ENCODE data around the gene LRRC8C. TPM values are rescaled to one million over a fixed set of nuclear protein-coding genes. Genes with fewer than 3 reads are reported as not detected.
A peak's percentile ranks its signal among the peaks of the same experiment; 100 is the strongest.

The LRRC8C gene
- total and polyA plus RNA-seq, 10 of the 15 experiments (the other 5 are each of a cell fraction or from before 2014, with no cell fraction given) = 2.3 to 16.3 (median 10.8) TPM

- TF ChIP-seq FOXM1 (IDR thresholded peaks at IDR 0.05; ENCODE audit: low read depth, low read length) (no peak), ZBED1 (IDR thresholded peaks at IDR 0.05; ENCODE audit: borderline replicate concordance) (no peak), MTA2 (IDR thresholded peaks at IDR 0.05; ENCODE audit: low read depth) (peak; percentile 49; the same call in 1 of the 2 replicates)
Observed at GRCh38 chr1:89632657-89633247, at the start of gene LRRC8C (continued).

- H3K4me2 ChIP-seq (ENCODE audit: control insufficient read depth, insufficient read depth) = no peak overlapping the region
- SMC1A ChIA-PET (ENCODE audit: uncharacterized antibody, unreplicated experiment) = interaction anchor here (1.2 to 2.3 kb wide), 6 partner anchors 8 to 385 kb away, joined by 3 to 9 read pairs (median 4); partner anchors contain the start of gene GBP4
- no peak overlapping the region for H2AFZ ChIP-seq (ENCODE audit: control insufficient read depth, low read depth, low read length)
- no peak for DNase-seq (ENCODE audit: low read depth, low spot score)
- H3K27ac ChIP-seq (ENCODE audit: control insufficient read depth, insufficient read depth) = no peak overlapping the region
- ATAC-seq = no peak
- intact Hi-C loops (cut with micrococcal nuclease; ENCODE audit: unreplicated experiment) = no loop called here
- no peaks in the 10 kb centered on the region for H4K20me1 ChIP-seq (ENCODE audit: control insufficient read depth, insufficient read depth)
- no TSS peak for BruUV-seq (replicated peaks)
- no peak overlapping the region for H3K4me3 ChIP-seq
- peaks cover 2% of the 10 kb centered on the region for H3K4me1 ChIP-seq (ENCODE audit: control insufficient read depth, insufficient read depth, low read length)
- WGBS (ENCODE audit: insufficient coverage, insufficient replicate concordance, low lambda C conversion rate, missing lambda C conversion rate) = 94% methylated on average over 2 of the region's 2 CpGs
- no peaks in the 10 kb centered on the region for H3K79me2 ChIP-seq (ENCODE audit: control insufficient read depth, insufficient read depth, low read length)
- in situ Hi-C loops (cut with MboI) = no loop called here
- CTCF ChIA-PET = interaction anchor here (0.6 to 0.9 kb wide), 2 partner anchors 135 to 883 kb away, joined by 3 read pairs; no protein-coding TSS in a partner anchor
- FAIRE-seq = no peak
- peaks cover 2 to 14% of the 10 kb centered on the region in 2 experiments; a peak in 3 of 4 replicates for H3K36me3 ChIP-seq (ENCODE audit: control insufficient read depth in 2 of 2, insufficient read depth in 2 of 2, low read length in 1 of 2)
- H3K9me3 ChIP-seq (replicated peaks; ENCODE audit: control insufficient read depth, insufficient read depth, low read length) = no peaks in the 10 kb centered on the region
- no peaks in the 10 kb centered on the region for H3K27me3 ChIP-seq (replicated peaks in 1 of 2; ENCODE audit: control insufficient read depth in 2 of 2, insufficient read depth in 2 of 2, low read length in 1 of 2)
- POLR2A ChIA-PET = no interaction called here
- no peak overlapping the region for H3K9ac ChIP-seq (ENCODE audit: control insufficient read depth, insufficient read depth, low read length)
- TF ChIP-seq STAT1 (conservative IDR thresholded peaks at IDR 0.05) (no peak), KDM1A (IDR thresholded peaks at IDR 0.05; ENCODE audit: borderline replicate concordance) (no peak), RELB (IDR thresholded peaks at IDR 0.05; ENCODE audit: low read depth) (no peak), HDAC6 (IDR thresholded peaks at IDR 0.05; ENCODE audit: unreplicated experiment) (no peak), CBX5 (IDR thresholded peaks at IDR 0.05; ENCODE audit: low read depth) (no peak), RAD51 (IDR thresholded peaks at IDR 0.05) (no peak), E2F8 (IDR thresholded peaks at IDR 0.05; ENCODE audit: low read depth, partially characterized antibody) (no peak), ATF7 (IDR thresholded peaks at IDR 0.05; ENCODE audit: low read depth) (no peak), IKZF2 (IDR thresholded peaks at IDR 0.05) (no peak), CEBPB (IDR thresholded peaks at IDR 0.05; ENCODE audit: borderline replicate concordance in 1 of 2, low read depth in 2 of 2, low read length in 2 of 2) (no peak), EP300 (IDR thresholded peaks at IDR 0.05; ENCODE audit: borderline replicate concordance in 1 of 2, control insufficient read depth in 1 of 2, low read depth in 2 of 2, low read length in 2 of 2) (no peak)
- RAD21 ChIA-PET (ENCODE audit: unreplicated experiment) = interaction anchor here (1.2 to 2.3 kb wide), 2 partner anchors 46 to 179 kb away, joined by 3 to 7 read pairs; no protein-coding TSS in a partner anchor
Observed at GRCh38 chr1:89584211-89584610, 48.7 kb upstream of the LRRC8C start.
